ENCODE measurements around the gene HIPK2. TPM values are rescaled to one million over a fixed set of nuclear protein-coding genes. Genes with fewer than 3 reads are reported as not detected.

Gene HIPK2
- total RNA-seq, 4 donors from 2014 or later, result 20.9 to 40.9 (median 26.7) TPM

GRCh38 chr7:139603282-139603681 lies 174.5 kb downstream of the HIPK2 start:
- TF ChIP-seq EP300 (IDR thresholded peaks at IDR 0.05), result no peak
- TF ChIP-seq POLR2AphosphoS5 (IDR thresholded peaks at IDR 0.05), result no peak
- no peak for TF ChIP-seq POLR2A (IDR thresholded peaks at IDR 0.05; ENCODE audit: low read depth)
- TF ChIP-seq, protein P1, sequence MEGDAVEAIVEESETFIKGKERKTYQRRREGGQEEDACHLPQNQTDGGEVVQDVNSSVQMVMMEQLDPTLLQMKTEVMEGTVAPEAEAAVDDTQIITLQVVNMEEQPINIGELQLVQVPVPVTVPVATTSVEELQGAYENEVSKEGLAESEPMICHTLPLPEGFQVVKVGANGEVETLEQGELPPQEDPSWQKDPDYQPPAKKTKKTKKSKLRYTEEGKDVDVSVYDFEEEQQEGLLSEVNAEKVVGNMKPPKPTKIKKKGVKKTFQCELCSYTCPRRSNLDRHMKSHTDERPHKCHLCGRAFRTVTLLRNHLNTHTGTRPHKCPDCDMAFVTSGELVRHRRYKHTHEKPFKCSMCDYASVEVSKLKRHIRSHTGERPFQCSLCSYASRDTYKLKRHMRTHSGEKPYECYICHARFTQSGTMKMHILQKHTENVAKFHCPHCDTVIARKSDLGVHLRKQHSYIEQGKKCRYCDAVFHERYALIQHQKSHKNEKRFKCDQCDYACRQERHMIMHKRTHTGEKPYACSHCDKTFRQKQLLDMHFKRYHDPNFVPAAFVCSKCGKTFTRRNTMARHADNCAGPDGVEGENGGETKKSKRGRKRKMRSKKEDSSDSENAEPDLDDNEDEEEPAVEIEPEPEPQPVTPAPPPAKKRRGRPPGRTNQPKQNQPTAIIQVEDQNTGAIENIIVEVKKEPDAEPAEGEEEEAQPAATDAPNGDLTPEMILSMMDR (IDR thresholded peaks at IDR 0.05), result no peak
- H3K27me3 ChIP-seq, result no peaks in the 10 kb centered on the region
- intact Hi-C loops (cut with DNase I), result no loop called here
- no peaks in the 10 kb centered on the region for H3K9me3 ChIP-seq
- DNase-seq (ENCODE audit: extremely low spot score), result no peak
- no peak overlapping the region for H3K27ac ChIP-seq (replicated peaks in 1 of 4)
- peaks cover 14 to 92% (median 50%) of the 10 kb centered on the region in 4 donors for H3K36me3 ChIP-seq
- peaks cover 0 to 4% (median 0%) of the 10 kb centered on the region in 4 donors for H3K4me1 ChIP-seq
- 89% methylated on average over 5 of the region's 5 CpGs for WGBS
- H3K4me3 ChIP-seq, result no peak overlapping the region

GRCh38 chr7:139602143-139602722 lies 175.6 kb downstream of the HIPK2 start:
- H3K27ac ChIP-seq (replicated peaks in 1 of 4), result no peak overlapping the region
- H3K27me3 ChIP-seq, result no peaks in the 10 kb centered on the region
- TF ChIP-seq EP300 (IDR thresholded peaks at IDR 0.05), result no peak
- TF ChIP-seq, protein P1 (IDR thresholded peaks at IDR 0.05), result peak; percentile 36 to 48 (median 36)
- no peak for TF ChIP-seq POLR2AphosphoS5 (IDR thresholded peaks at IDR 0.05)
- no peak for TF ChIP-seq POLR2A (IDR thresholded peaks at IDR 0.05; ENCODE audit: low read depth)
- no peak overlapping the region for H3K4me3 ChIP-seq
- DNase-seq (ENCODE audit: extremely low spot score), result no peak
- peaks cover 13 to 94% (median 53%) of the 10 kb centered on the region in 4 donors for H3K36me3 ChIP-seq
- intact Hi-C loops (cut with DNase I), result no loop called here
- H3K4me1 ChIP-seq, result peaks cover 0 to 4% (median 0%) of the 10 kb centered on the region in 4 donors
- H3K9me3 ChIP-seq, result no peaks in the 10 kb centered on the region
- 77% methylated on average over 7 of the region's 7 CpGs for WGBS

- Histone ChIP-seq H3K4me3 (no peak overlapping the region), H3K27me3 (no peaks in the 10 kb centered on the region), H3K4me1 (peaks cover 0 to 4% (median 0%) of the 10 kb centered on the region in 4 donors), H3K27ac (replicated peaks in 1 of 4) (no peak overlapping the region), H3K9me3 (no peaks in the 10 kb centered on the region), H3K36me3 (peaks cover 16 to 96% (median 60%) of the 10 kb centered on the region in 4 donors)
- TF ChIP-seq, protein P1 (IDR thresholded peaks at IDR 0.05), result no peak
- TF ChIP-seq EP300 (IDR thresholded peaks at IDR 0.05), result no peak
- TF ChIP-seq POLR2A (IDR thresholded peaks at IDR 0.05; ENCODE audit: low read depth), result no peak
- TF ChIP-seq POLR2AphosphoS5 (IDR thresholded peaks at IDR 0.05), result no peak
- intact Hi-C loops (cut with DNase I), result no loop called here
- no peak for DNase-seq (ENCODE audit: extremely low spot score)
- WGBS, result 99% methylated on average over 6 of the region's 6 CpGs
These were observed 176.6 kb downstream of the HIPK2 start for GRCh38 chr7:139601176-139601575.

GRCh38 chr7:139600306-139600705 lies 177.5 kb downstream of the HIPK2 start:
- H3K27me3 ChIP-seq, result no peaks in the 10 kb centered on the region
- no peak for DNase-seq (ENCODE audit: extremely low spot score)
- TF ChIP-seq POLR2AphosphoS5 (IDR thresholded peaks at IDR 0.05) (no peak), EP300 (IDR thresholded peaks at IDR 0.05) (no peak), POLR2A (IDR thresholded peaks at IDR 0.05; ENCODE audit: low read depth) (no peak)
- TF ChIP-seq, protein P1 (IDR thresholded peaks at IDR 0.05), result no peak
- H3K27ac ChIP-seq (replicated peaks in 1 of 4), result no peak overlapping the region
- intact Hi-C loops (cut with DNase I), result no loop called here
- H3K4me3 ChIP-seq, result no peak overlapping the region
- peaks cover 0 to 4% (median 0%) of the 10 kb centered on the region in 4 donors for H3K4me1 ChIP-seq
- H3K36me3 ChIP-seq, result peaks cover 23 to 96% (median 66%) of the 10 kb centered on the region in 4 donors
- H3K9me3 ChIP-seq, result no peaks in the 10 kb centered on the region
- 93% methylated on average over 6 of the region's 8 CpGs for WGBS
